CD8-positive, alpha-beta memory T cell (primary cell): ENCODE results near the gene COG3. TPM values are rescaled to one million over a fixed set of nuclear protein-coding genes. Genes with fewer than 3 reads are reported as not detected.

Source experiments
- CTCF ChIA-PET: fragments of 350-600 bp; sonication (Branson Sonifier 250); formaldehyde crosslinking; loops from one replicate; lab custom pipeline; 2021; ENCODE audit warnings: antibody characterized with exemption; lab: Charles Lee
- POLR2A ChIA-PET: fragments of 350-600 bp; sonication (Branson Sonifier 250); formaldehyde crosslinking; loops from one replicate; lab custom pipeline; 2021; ENCODE audit warnings: antibody characterized with exemption; lab: Charles Lee
- DNase-seq, 5 donors: peaks; one replicate each; pipeline versions ENCODE4 v3.0.0 to v3.0.0-alpha.2; 2020 to 2022; ENCODE audit warnings: mixed read lengths in 1 of 5
- H3K27ac ChIP-seq: one replicate; pipeline ENCODE4 v1.7.0; 2013; ENCODE audit warnings: low read depth, mild to moderate bottlenecking, low read length, moderate library complexity
- H3K27me3 ChIP-seq: 2 replicates; pipeline ENCODE4 v1.7.0; 2013; ENCODE audit warnings: low read length, mild to moderate bottlenecking; ENCODE audit not compliant: insufficient read depth, poor library complexity, severe bottlenecking
- H3K36me3 ChIP-seq: 2 replicates; pipeline ENCODE4 v1.7.0; 2013; ENCODE audit warnings: mild to moderate bottlenecking, low read length, moderate library complexity; ENCODE audit not compliant: insufficient read depth
- H3K4me1 ChIP-seq: 2 replicates; pipeline ENCODE4 v1.7.0; 2013; ENCODE audit warnings: mild to moderate bottlenecking, low read length, moderate library complexity; ENCODE audit not compliant: insufficient read depth
- H3K4me3 ChIP-seq: 2 replicates; pipeline ENCODE4 v1.7.0; 2013; ENCODE audit warnings: mild to moderate bottlenecking, low read length
- H3K9me3 ChIP-seq: 2 replicates; pipeline ENCODE4 v1.7.0; 2013; ENCODE audit warnings: mild to moderate bottlenecking, low read length
- H3K27ac Mint-ChIP-seq, 8 donors: one replicate each; pipeline ENCODE4 v1.8.0; 2020 to 2021; ENCODE audit warnings: mixed read lengths in 8 of 8, mild to moderate bottlenecking in 6 of 8, inconsistent platforms in 3 of 8, moderate library complexity in 3 of 8
- H3K27me3 Mint-ChIP-seq, 2 donors: one replicate each; pipeline ENCODE4 v1.8.0; 2020 to 2021; ENCODE audit warnings: mixed read lengths in 2 of 2, mild to moderate bottlenecking in 1 of 2, moderate library complexity in 1 of 2
- H3K36me3 Mint-ChIP-seq, 3 donors: one replicate each; pipeline ENCODE4 v1.8.0; 2020 to 2021; ENCODE audit warnings: mixed read lengths in 3 of 3, inconsistent platforms in 1 of 3, mild to moderate bottlenecking in 1 of 3
- H3K4me1 Mint-ChIP-seq, 3 donors: one replicate each; pipeline ENCODE4 v1.8.0; 2020 to 2021; ENCODE audit warnings: mixed read lengths in 3 of 3, inconsistent platforms in 1 of 3, mild to moderate bottlenecking in 1 of 3
- H3K4me3 Mint-ChIP-seq, 7 donors: one replicate each; pipeline ENCODE4 v1.8.0; 2020 to 2021; ENCODE audit warnings: mixed read lengths in 7 of 7, mild to moderate bottlenecking in 6 of 7, moderate library complexity in 4 of 7, inconsistent platforms in 2 of 7
- H3K9me3 Mint-ChIP-seq, 5 donors: one replicate each; pipeline ENCODE4 v1.8.0; 2020 to 2022; ENCODE audit warnings: mixed read lengths in 5 of 5, mild to moderate bottlenecking in 3 of 5, moderate library complexity in 2 of 5, inconsistent platforms in 1 of 5
- polyA plus RNA-seq: library from polyadenylated mRNA; unstranded; fragments of 300-500 nt; fragmentation: Illumina TruSeq; gene quantifications from one replicate; pipeline ENCODE4 v1.2.3, GENCODE V29; 2021
- total RNA-seq, 2 experiments: library from RNA; stranded (reverse); gene quantifications; one replicate each; pipeline ENCODE4 v1.2.3, GENCODE V29; 2021

COG3 gene
- total and polyA plus RNA-seq, 3 experiments from 2014 or later: 19.3 to 31.7 (median 20.2) TPM

- Histone ChIP-seq H3K4me3 (no peak overlapping the region), H3K9me3 (no peaks in the 10 kb centered on the region), H3K27me3 (no peaks in the 10 kb centered on the region), H3K27ac (no peak overlapping the region), H3K4me1 (no peaks in the 10 kb centered on the region), H3K36me3 (no peaks in the 10 kb centered on the region)
- ChIA-PET POLR2A (no interaction called here), CTCF (no interaction called here)
- Mint-ChIP-seq H3K4me1 (no peaks in the 10 kb centered on the region), H3K4me3 (no peak overlapping the region), H3K36me3 (peaks cover 0 to 3% (median 3%) of the 10 kb centered on the region in 3 donors), H3K9me3 (peaks cover 0 to 5% (median 0%) of the 10 kb centered on the region in 5 donors), H3K27ac (no peak overlapping the region), H3K27me3 (peaks cover 4 to 16% of the 10 kb centered on the region in 2 donors)
- DNase-seq: no peak
Observed at GRCh38 chr13:45564133-45564776, 99.5 kb downstream of the COG3 start.

- H3K4me1 ChIP-seq: no peaks in the 10 kb centered on the region
- CTCF ChIA-PET: no interaction called here
- no peak overlapping the region for H3K4me3 ChIP-seq
- peaks cover 0 to 5% (median 0%) of the 10 kb centered on the region in 5 donors for H3K9me3 Mint-ChIP-seq
- no peak overlapping the region for H3K4me3 Mint-ChIP-seq
- H3K27me3 ChIP-seq: no peaks in the 10 kb centered on the region
- peaks cover 0 to 3% (median 3%) of the 10 kb centered on the region in 3 donors for H3K36me3 Mint-ChIP-seq
- peaks cover 4 to 19% of the 10 kb centered on the region in 2 donors for H3K27me3 Mint-ChIP-seq
- POLR2A ChIA-PET: no interaction called here
- no peaks in the 10 kb centered on the region for H3K4me1 Mint-ChIP-seq
- no peaks in the 10 kb centered on the region for H3K36me3 ChIP-seq
- no peak for DNase-seq
- no peak overlapping the region for H3K27ac ChIP-seq
- no peaks in the 10 kb centered on the region for H3K9me3 ChIP-seq
- H3K27ac Mint-ChIP-seq: no peak overlapping the region
Observed at GRCh38 chr13:45565331-45565730, 100.6 kb downstream of the COG3 start.

- H3K9me3 ChIP-seq: no peaks in the 10 kb centered on the region
- CTCF ChIA-PET: no interaction called here
- no peaks in the 10 kb centered on the region for H3K9me3 Mint-ChIP-seq
- H3K4me3 ChIP-seq: no peak overlapping the region
- no peaks in the 10 kb centered on the region for H3K36me3 Mint-ChIP-seq
- H3K27me3 ChIP-seq: no peaks in the 10 kb centered on the region
- H3K27ac ChIP-seq: no peak overlapping the region
- peak overlapping the region in 1 of 8 donors; percentile 3 for H3K27ac Mint-ChIP-seq
- H3K27me3 Mint-ChIP-seq: peaks cover 10 to 34% of the 10 kb centered on the region in 2 donors
- H3K4me3 Mint-ChIP-seq: no peak overlapping the region
- no peaks in the 10 kb centered on the region for H3K4me1 ChIP-seq
- H3K36me3 ChIP-seq: no peaks in the 10 kb centered on the region
- DNase-seq: no peak
- no peaks in the 10 kb centered on the region for H3K4me1 Mint-ChIP-seq
- POLR2A ChIA-PET: no interaction called here
Observed at GRCh38 chr13:45575146-45575829, 110.5 kb downstream of the COG3 start.

GRCh38 chr13:45575830-45576180 is 111.1 kb downstream of the COG3 start:
- no peak overlapping the region for H3K27ac Mint-ChIP-seq
- H3K36me3 Mint-ChIP-seq: no peaks in the 10 kb centered on the region
- ChIA-PET POLR2A (no interaction called here), CTCF (no interaction called here)
- Histone ChIP-seq H3K9me3 (no peaks in the 10 kb centered on the region), H3K4me1 (no peaks in the 10 kb centered on the region), H3K27ac (no peak overlapping the region), H3K4me3 (no peak overlapping the region), H3K36me3 (no peaks in the 10 kb centered on the region), H3K27me3 (no peaks in the 10 kb centered on the region)
- no peak overlapping the region for H3K4me3 Mint-ChIP-seq
- no peak for DNase-seq
- H3K27me3 Mint-ChIP-seq: peaks cover 10 to 34% of the 10 kb centered on the region in 2 donors
- no peaks in the 10 kb centered on the region for H3K4me1 Mint-ChIP-seq
- no peaks in the 10 kb centered on the region for H3K9me3 Mint-ChIP-seq

- Mint-ChIP-seq H3K27ac (no peak overlapping the region), H3K36me3 (no peaks in the 10 kb centered on the region), H3K4me3 (no peak overlapping the region), H3K9me3 (no peaks in the 10 kb centered on the region), H3K4me1 (no peaks in the 10 kb centered on the region), H3K27me3 (peaks cover 10 to 28% of the 10 kb centered on the region in 2 donors)
- H3K27ac ChIP-seq: no peak overlapping the region
- no peaks in the 10 kb centered on the region for H3K36me3 ChIP-seq
- ChIA-PET CTCF (interaction anchor here (1.1 kb wide), 1 partner anchor 9 kb away, joined by 3 read pairs; no protein-coding TSS in a partner anchor), POLR2A (no interaction called here)
- H3K4me1 ChIP-seq: no peaks in the 10 kb centered on the region
- H3K9me3 ChIP-seq: no peaks in the 10 kb centered on the region
- no peak for DNase-seq
- H3K4me3 ChIP-seq: no peak overlapping the region
- no peaks in the 10 kb centered on the region for H3K27me3 ChIP-seq
Observed at GRCh38 chr13:45576466-45576865, 111.7 kb downstream of the COG3 start.

GRCh38 chr13:45582408-45583076 is 117.8 kb downstream of the COG3 start:
- no peak overlapping the region for H3K4me3 ChIP-seq
- ChIA-PET POLR2A (no interaction called here), CTCF (no interaction called here)
- no peaks in the 10 kb centered on the region for H3K4me1 ChIP-seq
- no peaks in the 10 kb centered on the region for H3K9me3 ChIP-seq
- Mint-ChIP-seq H3K9me3 (peaks cover 0 to 6% (median 0%) of the 10 kb centered on the region in 5 donors), H3K27me3 (peaks cover 9 to 14% of the 10 kb centered on the region in 2 donors), H3K27ac (no peak overlapping the region), H3K36me3 (no peaks in the 10 kb centered on the region), H3K4me1 (no peaks in the 10 kb centered on the region), H3K4me3 (no peak overlapping the region)
- no peaks in the 10 kb centered on the region for H3K27me3 ChIP-seq
- DNase-seq: no peak
- no peak overlapping the region for H3K27ac ChIP-seq
- H3K36me3 ChIP-seq: no peaks in the 10 kb centered on the region

- H3K4me1 Mint-ChIP-seq: no peaks in the 10 kb centered on the region
- Histone ChIP-seq H3K9me3 (no peaks in the 10 kb centered on the region), H3K36me3 (no peaks in the 10 kb centered on the region), H3K4me1 (no peaks in the 10 kb centered on the region), H3K27me3 (no peaks in the 10 kb centered on the region), H3K27ac (no peak overlapping the region), H3K4me3 (no peak overlapping the region)
- ChIA-PET CTCF (no interaction called here), POLR2A (no interaction called here)
- no peak for DNase-seq
- H3K27ac Mint-ChIP-seq: no peak overlapping the region
- no peak overlapping the region for H3K4me3 Mint-ChIP-seq
- H3K27me3 Mint-ChIP-seq: peaks cover 9% of the 10 kb centered on the region in 2 donors
- H3K36me3 Mint-ChIP-seq: no peaks in the 10 kb centered on the region
- H3K9me3 Mint-ChIP-seq: peaks cover 0 to 6% (median 0%) of the 10 kb centered on the region in 5 donors
Observed at GRCh38 chr13:45584816-45585215, 120.1 kb downstream of the COG3 start.
